Measurements from ENCODE around the gene ADAMTSL1. TPM values are rescaled to one million over a fixed set of nuclear protein-coding genes. Genes with fewer than 3 reads are reported as not detected.

ADAMTSL1 gene
- total and polyA plus RNA-seq, 2 of the 13 experiments (the other 11 are each of a cell fraction or from before 2014, with no cell fraction given) = not detected

DNA sequence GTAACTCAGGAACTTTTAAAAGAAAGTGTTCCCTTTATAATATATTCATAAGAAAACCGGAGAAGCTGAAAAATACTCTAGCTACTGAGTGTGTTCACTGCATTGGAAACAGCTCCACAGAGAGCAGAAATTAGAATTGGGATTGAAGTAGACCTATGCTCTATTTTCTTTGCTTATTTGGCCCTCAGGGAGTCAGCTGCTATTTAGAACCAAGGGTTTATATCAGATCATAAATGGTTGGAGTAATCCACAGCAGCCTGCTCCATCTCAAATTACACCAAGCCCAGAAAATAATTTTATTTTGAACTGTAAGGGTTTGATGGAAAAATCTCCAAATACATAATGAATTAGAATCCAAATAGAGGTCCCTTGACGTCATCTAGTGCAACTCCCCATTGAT is 202.6 kb downstream of the ADAMTSL1 start (continued):
- TF ChIP-seq, protein P1, sequence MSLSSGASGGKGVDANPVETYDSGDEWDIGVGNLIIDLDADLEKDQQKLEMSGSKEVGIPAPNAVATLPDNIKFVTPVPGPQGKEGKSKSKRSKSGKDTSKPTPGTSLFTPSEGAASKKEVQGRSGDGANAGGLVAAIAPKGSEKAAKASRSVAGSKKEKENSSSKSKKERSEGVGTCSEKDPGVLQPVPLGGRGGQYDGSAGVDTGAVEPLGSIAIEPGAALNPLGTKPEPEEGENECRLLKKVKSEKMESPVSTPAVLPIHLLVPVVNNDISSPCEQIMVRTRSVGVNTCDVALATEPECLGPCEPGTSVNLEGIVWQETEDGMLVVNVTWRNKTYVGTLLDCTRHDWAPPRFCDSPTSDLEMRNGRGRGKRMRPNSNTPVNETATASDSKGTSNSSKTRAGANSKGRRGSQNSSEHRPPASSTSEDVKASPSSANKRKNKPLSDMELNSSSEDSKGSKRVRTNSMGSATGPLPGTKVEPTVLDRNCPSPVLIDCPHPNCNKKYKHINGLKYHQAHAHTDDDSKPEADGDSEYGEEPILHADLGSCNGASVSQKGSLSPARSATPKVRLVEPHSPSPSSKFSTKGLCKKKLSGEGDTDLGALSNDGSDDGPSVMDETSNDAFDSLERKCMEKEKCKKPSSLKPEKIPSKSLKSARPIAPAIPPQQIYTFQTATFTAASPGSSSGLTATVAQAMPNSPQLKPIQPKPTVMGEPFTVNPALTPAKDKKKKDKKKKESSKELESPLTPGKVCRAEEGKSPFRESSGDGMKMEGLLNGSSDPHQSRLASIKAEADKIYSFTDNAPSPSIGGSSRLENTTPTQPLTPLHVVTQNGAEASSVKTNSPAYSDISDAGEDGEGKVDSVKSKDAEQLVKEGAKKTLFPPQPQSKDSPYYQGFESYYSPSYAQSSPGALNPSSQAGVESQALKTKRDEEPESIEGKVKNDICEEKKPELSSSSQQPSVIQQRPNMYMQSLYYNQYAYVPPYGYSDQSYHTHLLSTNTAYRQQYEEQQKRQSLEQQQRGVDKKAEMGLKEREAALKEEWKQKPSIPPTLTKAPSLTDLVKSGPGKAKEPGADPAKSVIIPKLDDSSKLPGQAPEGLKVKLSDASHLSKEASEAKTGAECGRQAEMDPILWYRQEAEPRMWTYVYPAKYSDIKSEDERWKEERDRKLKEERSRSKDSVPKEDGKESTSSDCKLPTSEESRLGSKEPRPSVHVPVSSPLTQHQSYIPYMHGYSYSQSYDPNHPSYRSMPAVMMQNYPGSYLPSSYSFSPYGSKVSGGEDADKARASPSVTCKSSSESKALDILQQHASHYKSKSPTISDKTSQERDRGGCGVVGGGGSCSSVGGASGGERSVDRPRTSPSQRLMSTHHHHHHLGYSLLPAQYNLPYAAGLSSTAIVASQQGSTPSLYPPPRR (CRISPR knock-in tag; IDR thresholded peaks at IDR 0.05; ENCODE audit: borderline replicate concordance) = no peak
- TF ChIP-seq ZNF549 (CRISPR knock-in tag; IDR thresholded peaks at IDR 0.05) = no peak
- TF ChIP-seq POLR2A (IDR thresholded peaks at IDR 0.05; ENCODE audit: insufficient read depth in 1 of 2, low read depth in 2 of 2, low read length in 2 of 2) = no peak
- TF ChIP-seq ZNF432 (CRISPR knock-in tag; IDR thresholded peaks at IDR 0.05; ENCODE audit: borderline replicate concordance) = no peak
- no peak for TF ChIP-seq GFI1 (CRISPR knock-in tag; IDR thresholded peaks at IDR 0.05; ENCODE audit: borderline replicate concordance)
- TF ChIP-seq, protein P2, sequence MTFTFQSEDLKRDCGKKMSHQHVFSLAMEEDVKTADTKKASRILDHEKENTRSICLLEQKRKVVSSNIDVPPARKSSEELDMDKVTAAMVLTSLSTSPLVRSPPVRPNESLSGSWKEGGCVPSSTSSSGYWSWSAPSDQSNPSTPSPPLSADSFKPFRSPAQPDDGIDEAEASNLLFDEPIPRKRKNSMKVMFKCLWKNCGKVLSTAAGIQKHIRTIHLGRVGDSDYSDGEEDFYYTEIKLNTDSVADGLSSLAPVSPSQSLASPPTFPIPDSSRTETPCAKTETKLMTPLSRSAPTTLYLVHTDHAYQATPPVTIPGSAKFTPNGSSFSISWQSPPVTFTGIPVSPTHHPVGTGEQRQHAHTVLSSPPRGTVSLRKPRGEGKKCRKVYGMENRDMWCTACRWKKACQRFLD (CRISPR knock-in tag; IDR thresholded peaks at IDR 0.05; ENCODE audit: borderline replicate concordance) = no peak
- TF ChIP-seq, protein P3, sequence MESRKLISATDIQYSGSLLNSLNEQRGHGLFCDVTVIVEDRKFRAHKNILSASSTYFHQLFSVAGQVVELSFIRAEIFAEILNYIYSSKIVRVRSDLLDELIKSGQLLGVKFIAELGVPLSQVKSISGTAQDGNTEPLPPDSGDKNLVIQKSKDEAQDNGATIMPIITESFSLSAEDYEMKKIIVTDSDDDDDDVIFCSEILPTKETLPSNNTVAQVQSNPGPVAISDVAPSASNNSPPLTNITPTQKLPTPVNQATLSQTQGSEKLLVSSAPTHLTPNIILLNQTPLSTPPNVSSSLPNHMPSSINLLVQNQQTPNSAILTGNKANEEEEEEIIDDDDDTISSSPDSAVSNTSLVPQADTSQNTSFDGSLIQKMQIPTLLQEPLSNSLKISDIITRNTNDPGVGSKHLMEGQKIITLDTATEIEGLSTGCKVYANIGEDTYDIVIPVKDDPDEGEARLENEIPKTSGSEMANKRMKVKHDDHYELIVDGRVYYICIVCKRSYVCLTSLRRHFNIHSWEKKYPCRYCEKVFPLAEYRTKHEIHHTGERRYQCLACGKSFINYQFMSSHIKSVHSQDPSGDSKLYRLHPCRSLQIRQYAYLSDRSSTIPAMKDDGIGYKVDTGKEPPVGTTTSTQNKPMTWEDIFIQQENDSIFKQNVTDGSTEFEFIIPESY (CRISPR knock-in tag; IDR thresholded peaks at IDR 0.05) = no peak

Data from HepG2 (cell line).